IPS-18c (cell line): Measurements from ENCODE around the gene SEMA3F.
"Not testable (repeated sequence)": the region's sequence is repeated elsewhere in the genome, so short reads cannot be mapped to it uniquely, and the experiment has no call there.

Source experiments
- H3K4me3 ChIP-seq: 2 replicates; pipeline ENCODE4 v1.7.0; 2013; ENCODE audit warnings: low read depth, mild to moderate bottlenecking, low read length, moderate library complexity; ENCODE audit not compliant: insufficient read depth
- H3K9me3 ChIP-seq: one replicate; pipeline ENCODE4 v1.6.1; 2013; ENCODE audit warnings: mild to moderate bottlenecking, low read length, moderate library complexity; ENCODE audit not compliant: control insufficient read depth, insufficient read depth

The SEMA3F gene

GRCh38 chr3:50210510-50211367, 55.6 kb downstream of the SEMA3F start:
- no peaks in the 10 kb centered on the region for H3K9me3 ChIP-seq

GRCh38 chr3:50211368-50211717, 56.2 kb downstream of the SEMA3F start:
- H3K9me3 ChIP-seq, H3K4me3 ChIP-seq: not testable (repeated sequence)

More at GRCh38 chr3:50210510-50211367, 55.6 kb downstream of the SEMA3F start:
- H3K4me3 ChIP-seq, result no peak overlapping the region

- Histone ChIP-seq H3K9me3 (no peaks in the 10 kb centered on the region), H3K4me3 (no peak overlapping the region; the same call in 1 of the 2 replicates)
These were observed 56.8 kb downstream of the SEMA3F start for GRCh38 chr3:50211930-50212329.

DNA sequence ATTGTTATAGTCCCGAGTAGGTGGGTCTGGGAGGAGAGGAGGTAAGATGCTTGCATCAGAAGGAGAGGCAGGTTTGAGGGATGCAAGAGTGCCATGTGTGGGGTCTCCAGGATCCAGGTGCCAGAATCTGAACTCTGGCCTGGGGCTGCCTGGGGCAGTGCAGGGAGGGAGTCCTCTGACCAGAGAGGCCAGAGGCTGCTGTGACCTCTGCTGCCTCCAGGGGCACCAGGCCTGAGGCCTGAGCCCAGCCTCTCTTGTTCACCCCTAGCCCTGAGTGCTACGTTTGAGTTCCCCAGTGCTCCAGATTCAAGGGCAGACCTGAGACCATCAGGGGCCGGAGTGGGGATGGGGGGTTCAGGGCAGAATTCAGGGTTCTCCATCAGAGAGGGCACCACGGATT, 57.4 kb downstream of the SEMA3F start:
- Histone ChIP-seq H3K9me3 (no peaks in the 10 kb centered on the region), H3K4me3 (no peak overlapping the region)

- H3K4me3 ChIP-seq, result no peak overlapping the region
- no peaks in the 10 kb centered on the region for H3K9me3 ChIP-seq
These were observed 57.8 kb downstream of the SEMA3F start for GRCh38 chr3:50212971-50213370.

GRCh38 chr3:50213373-50213772, 58.2 kb downstream of the SEMA3F start:
- H3K4me3 ChIP-seq, result no peak overlapping the region
- no peaks in the 10 kb centered on the region for H3K9me3 ChIP-seq

- Histone ChIP-seq H3K9me3 (no peaks in the 10 kb centered on the region), H3K4me3 (no peak overlapping the region)
These were observed 59.7 kb downstream of the SEMA3F start for GRCh38 chr3:50214824-50215223.

GRCh38 chr3:50215529-50215928, 60.4 kb downstream of the SEMA3F start:
- Histone ChIP-seq H3K4me3 (no peak overlapping the region), H3K9me3 (no peaks in the 10 kb centered on the region)

GRCh38 chr3:50217681-50218080, 62.6 kb downstream of the SEMA3F start:
- H3K9me3 ChIP-seq, result no peaks in the 10 kb centered on the region

GRCh38 chr3:50218448-50218847, 63.3 kb downstream of the SEMA3F start:
- no peak overlapping the region for H3K4me3 ChIP-seq
- no peaks in the 10 kb centered on the region for H3K9me3 ChIP-seq

More at GRCh38 chr3:50217681-50218080, 62.6 kb downstream of the SEMA3F start:
- no peak overlapping the region for H3K4me3 ChIP-seq

DNA sequence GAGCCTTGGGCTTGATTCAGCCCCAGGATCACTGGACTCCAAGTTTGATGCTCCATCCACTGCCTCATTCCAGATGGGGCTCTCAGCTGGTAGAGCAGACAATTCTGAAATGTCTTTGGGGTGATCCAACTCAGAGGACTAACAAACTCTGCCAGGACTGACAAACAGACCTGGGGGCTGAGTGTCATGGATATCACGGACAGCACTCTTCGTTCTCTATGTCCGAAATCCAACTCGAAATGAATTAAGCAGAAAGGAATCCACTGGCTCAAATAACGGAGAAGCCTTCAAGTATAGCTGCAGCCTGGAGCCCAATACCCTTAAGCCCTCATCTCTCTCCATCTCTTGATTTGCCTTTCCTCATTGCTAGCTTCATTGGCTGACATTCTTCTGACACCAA, 64.2 kb downstream of the SEMA3F start:
- Histone ChIP-seq H3K4me3 (no peak overlapping the region), H3K9me3 (no peaks in the 10 kb centered on the region)

GRCh38 chr3:50220109-50220508, 65.0 kb downstream of the SEMA3F start:
- no peaks in the 10 kb centered on the region for H3K9me3 ChIP-seq
- H3K4me3 ChIP-seq, result no peak overlapping the region

- Histone ChIP-seq H3K4me3 (no peak overlapping the region), H3K9me3 (no peaks in the 10 kb centered on the region)
These were observed 65.9 kb downstream of the SEMA3F start for GRCh38 chr3:50221051-50221410.

GRCh38 chr3:50221411-50222168, 66.5 kb downstream of the SEMA3F start:
- Histone ChIP-seq H3K9me3 (no peaks in the 10 kb centered on the region), H3K4me3 (no peak overlapping the region)

DNA sequence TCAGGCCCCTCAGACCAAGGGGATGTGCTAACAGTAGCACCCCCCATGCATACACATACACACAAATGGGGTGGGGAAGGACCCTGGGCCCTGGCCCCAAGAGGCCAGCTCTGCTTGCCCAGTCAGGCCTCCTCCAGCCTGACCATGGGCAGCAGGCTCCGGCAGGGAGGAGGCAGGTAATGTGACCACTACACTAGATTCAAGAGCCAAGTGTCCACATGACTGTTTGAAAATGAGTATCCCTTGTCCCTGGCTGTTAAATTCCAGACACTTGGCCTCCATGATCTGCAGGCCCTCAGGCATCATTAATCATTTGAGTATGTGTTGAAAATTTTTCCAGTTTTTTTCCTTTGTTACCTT, 67.0 kb downstream of the SEMA3F start:
- Histone ChIP-seq H3K9me3 (no peaks in the 10 kb centered on the region), H3K4me3 (no peak overlapping the region)

GRCh38 chr3:50224639-50225038, 69.5 kb downstream of the SEMA3F start:
- Histone ChIP-seq H3K4me3 (no peak overlapping the region), H3K9me3 (no peaks in the 10 kb centered on the region)

DNA sequence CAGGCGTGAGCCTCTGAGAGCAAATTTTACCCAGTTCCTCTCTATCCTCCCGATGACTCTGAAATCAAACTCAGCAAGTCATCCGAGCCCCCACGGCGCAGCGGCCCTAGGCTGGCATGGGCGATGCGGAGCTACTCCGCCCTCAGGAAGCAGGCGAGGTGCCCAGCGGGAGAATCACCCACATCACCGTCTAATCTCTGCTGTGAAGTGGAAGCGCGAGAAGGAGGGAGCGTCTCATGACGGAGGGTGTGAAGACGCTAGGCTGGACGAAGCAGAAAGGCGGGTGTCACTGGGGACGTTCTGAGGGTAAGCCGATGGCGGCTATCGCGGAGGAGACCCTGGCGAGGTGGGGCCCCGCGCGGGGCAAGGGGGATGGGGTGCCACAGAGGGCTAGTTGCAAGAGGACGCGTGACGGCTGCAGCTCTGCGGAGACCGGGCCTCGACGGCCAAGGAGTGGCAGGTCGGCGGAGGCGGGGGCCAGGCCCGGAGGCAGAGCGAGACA, 71.8 kb downstream of the SEMA3F start:
- H3K9me3 ChIP-seq, result no peaks in the 10 kb centered on the region
- peak overlapping the region; percentile 50 for H3K4me3 ChIP-seq
